H9 (cell line): ENCODE data around the gene KCNJ1. TPM values are rescaled to one million over a fixed set of nuclear protein-coding genes. Genes with fewer than 3 reads are reported as not detected.

Source experiments
- DNase-seq: peaks from one replicate; pipeline ENCODE4 v3.0.0-alpha.2; 2017
- H2AFZ ChIP-seq: one replicate; pipeline ENCODE4 v1.6.1; 2013; ENCODE audit warnings: mild to moderate bottlenecking, low read length, control low read depth, moderate library complexity
- H2AK5ac ChIP-seq: 2 replicates; pipeline ENCODE4 v1.6.1; 2013; ENCODE audit warnings: low read length, control low read depth, mixed read lengths; ENCODE audit not compliant: insufficient read length
- H2BK120ac ChIP-seq: one replicate; pipeline ENCODE4 v1.6.1; 2013; ENCODE audit warnings: low read depth, mild to moderate bottlenecking, low read length, control low read depth, inconsistent platforms; ENCODE audit not compliant: poor library complexity, severe bottlenecking
- H2BK12ac ChIP-seq: 2 replicates; pipeline ENCODE4 v1.6.1; 2013; ENCODE audit warnings: low read length, control low read depth, mixed read lengths, low read depth; ENCODE audit not compliant: insufficient read length
- H2BK15ac ChIP-seq: 2 replicates; pipeline ENCODE4 v1.6.1; 2013; ENCODE audit warnings: low read depth, low read length, control low read depth
- H2BK20ac ChIP-seq: one replicate; pipeline ENCODE4 v1.6.1; 2013; ENCODE audit warnings: low read depth, mild to moderate bottlenecking, low read length, control low read depth, inconsistent platforms; ENCODE audit not compliant: poor library complexity, severe bottlenecking
- H2BK5ac ChIP-seq: 2 replicates; pipeline ENCODE4 v1.6.1; 2013; ENCODE audit warnings: low read length, control low read depth, mixed read lengths; ENCODE audit not compliant: insufficient read length
- H3K14ac ChIP-seq: 2 replicates; pipeline ENCODE4 v1.6.1; 2013; ENCODE audit warnings: low read length, control low read depth; ENCODE audit not compliant: insufficient read depth
- H3K18ac ChIP-seq: 2 replicates; pipeline ENCODE4 v1.6.1; 2013; ENCODE audit warnings: low read depth, mild to moderate bottlenecking, mixed read lengths, low read length, control low read depth; ENCODE audit not compliant: insufficient read length
- H3K23ac ChIP-seq: 2 replicates; pipeline ENCODE4 v1.6.1; 2013; ENCODE audit warnings: low read length, control low read depth, mixed read lengths, low read depth; ENCODE audit not compliant: insufficient read length
- H3K23me2 ChIP-seq: 2 replicates; pipeline ENCODE4 v1.6.1; 2013; ENCODE audit warnings: low read depth, mild to moderate bottlenecking, mixed read lengths, low read length, control low read depth; ENCODE audit not compliant: insufficient read length, poor library complexity, severe bottlenecking
- H3K27ac ChIP-seq: 2 replicates; pipeline ENCODE4 v1.5.1; 2013; ENCODE audit warnings: low read length, control low read depth, mixed read lengths, low read depth; ENCODE audit not compliant: insufficient read length
- H3K27me3 ChIP-seq: 2 replicates; pipeline ENCODE4 v1.6.1; 2013; ENCODE audit warnings: low read length, control low read depth, inconsistent platforms; ENCODE audit not compliant: insufficient read depth
- H3K4ac ChIP-seq: 2 replicates; pipeline ENCODE4 v1.6.1; 2013; ENCODE audit warnings: low read depth, mild to moderate bottlenecking, control low read depth, inconsistent platforms, low read length, moderate library complexity
- H3K4me1 ChIP-seq: 2 replicates; pipeline ENCODE4 v1.6.1; 2013; ENCODE audit warnings: low read length, control low read depth, inconsistent platforms; ENCODE audit not compliant: insufficient read depth
- H3K4me2 ChIP-seq: 2 replicates; pipeline ENCODE4 v1.6.1; 2013; ENCODE audit warnings: low read length, control low read depth, mixed read lengths; ENCODE audit not compliant: insufficient read length, insufficient read depth
- H3K56ac ChIP-seq: 2 replicates; pipeline ENCODE4 v1.6.1; 2013; ENCODE audit warnings: low read depth, mild to moderate bottlenecking, mixed read lengths, low read length, control low read depth; ENCODE audit not compliant: insufficient read length
- H3K79me1 ChIP-seq: 2 replicates; pipeline ENCODE4 v1.6.1; 2013; ENCODE audit warnings: low read depth, mild to moderate bottlenecking, moderate library complexity, low read length, control low read depth, inconsistent platforms; ENCODE audit not compliant: insufficient read depth, poor library complexity, severe bottlenecking
- H3K79me2 ChIP-seq: 2 replicates; pipeline ENCODE4 v1.6.1; 2013; ENCODE audit warnings: low read length, control low read depth, inconsistent platforms; ENCODE audit not compliant: insufficient read depth
- H3K9ac ChIP-seq: 2 replicates; pipeline ENCODE4 v1.6.1; 2013; ENCODE audit warnings: low read length, control low read depth, mixed read lengths; ENCODE audit not compliant: insufficient read length; ENCODE audit errors: extremely low read depth
- H3K9me3 ChIP-seq: one replicate; pipeline ENCODE4 v1.6.1; 2013; ENCODE audit warnings: low read depth, low read length, inconsistent platforms; ENCODE audit not compliant: control insufficient read depth
- H3T11ph ChIP-seq: one replicate; pipeline ENCODE4 v1.6.1; 2013; ENCODE audit warnings: mild to moderate bottlenecking, low read length, control low read depth, inconsistent platforms
- H4K20me1 ChIP-seq: one replicate; pipeline ENCODE4 v1.6.1; 2013; ENCODE audit not compliant: control insufficient read depth, insufficient read length, insufficient read depth
- H4K5ac ChIP-seq: 2 replicates; pipeline ENCODE4 v1.6.1; 2013; ENCODE audit warnings: low read depth, mild to moderate bottlenecking, mixed read lengths, low read length, control low read depth; ENCODE audit not compliant: insufficient read length
- H4K8ac ChIP-seq: replicated peaks from 2 replicates; pipeline ENCODE4 v1.6.1; 2013; ENCODE audit warnings: low read length, control low read depth, mixed read lengths, low read depth; ENCODE audit not compliant: insufficient read length
- H4K91ac ChIP-seq: 2 replicates; pipeline ENCODE4 v1.6.1; 2013; ENCODE audit warnings: low read depth, mild to moderate bottlenecking, moderate library complexity, mixed read lengths, low read length, control low read depth; ENCODE audit not compliant: insufficient read length
- H3K27ac Mint-ChIP-seq, 3 experiments: 2 replicates in 2 of 3; 3 replicates in 1 of 3; pipeline ENCODE4 v1.8.0; 2020 to 2021; ENCODE audit warnings: mixed read lengths in 3 of 3, mild to moderate bottlenecking in 1 of 3, moderate library complexity in 1 of 3
- H3K27me3 Mint-ChIP-seq: 2 replicates; pipeline ENCODE4 v1.8.0; 2021; ENCODE audit warnings: low read depth, mild to moderate bottlenecking, moderate library complexity, mixed read lengths
- H3K36me3 Mint-ChIP-seq, 3 experiments: 2 replicates in 2 of 3; 3 replicates in 1 of 3; pipeline ENCODE4 v1.8.0; 2020 to 2021; ENCODE audit warnings: low read depth in 3 of 3, mixed read lengths in 3 of 3; ENCODE audit not compliant: insufficient read depth in 1 of 3
- H3K4me1 Mint-ChIP-seq, 2 experiments: 2 replicates each; pipeline ENCODE4 v1.8.0; 2020; ENCODE audit warnings: mixed read lengths in 2 of 2
- H3K4me3 Mint-ChIP-seq, 2 experiments: 2 replicates in 1 of 2; 3 replicates in 1 of 2; pipeline ENCODE4 v1.8.0; 2020 to 2021; ENCODE audit warnings: mild to moderate bottlenecking in 2 of 2, mixed read lengths in 2 of 2, moderate library complexity in 1 of 2
- H3K9me3 Mint-ChIP-seq, 2 experiments: 2 replicates in 1 of 2; 3 replicates in 1 of 2; pipeline ENCODE4 v1.8.0; 2020; ENCODE audit warnings: mild to moderate bottlenecking in 2 of 2, mixed read lengths in 2 of 2, moderate library complexity in 1 of 2
- CTCF ChIP-seq: fragments of 200-600 bp; sonication (generic); conservative IDR thresholded peaks from 3 replicates; pipeline ENCODE4 v1.8.0; 2021; ENCODE audit warnings: antibody characterized with exemption, mild to moderate bottlenecking
- WGBS: extraction: QIAGEN DNeasy Blood & Tissue Kit; methylation state at CpG from one replicate; pipeline ENCODE4 v1.1.7; 2013; ENCODE audit warnings: missing lambda C conversion rate, low lambda C conversion rate, mixed read lengths; ENCODE audit not compliant: insufficient read length; ENCODE audit errors: extremely low coverage; 5-methylcytosine and 5-hydroxymethylcytosine counted together
- total RNA-seq: library from RNA; stranded (reverse); gene quantifications from 2 replicates; pipeline ENCODE4 v1.2.1, GENCODE V29; 2021

Gene KCNJ1
- total RNA-seq, 1 experiment from 2014 or later, result not detected

- Histone ChIP-seq H3T11ph (no peak overlapping the region), H3K4ac (no peak overlapping the region), H2BK20ac (no peak overlapping the region), H2BK5ac (no peak overlapping the region), H3K18ac (no peak overlapping the region), H3K9ac (no peak overlapping the region), H4K8ac (no peak overlapping the region), H2AFZ (no peak overlapping the region), H3K4me2 (no peak overlapping the region), H3K79me2 (no peaks in the 10 kb centered on the region), H3K9me3 (no peaks in the 10 kb centered on the region), H2BK12ac (no peak overlapping the region), H4K5ac (no peak overlapping the region), H3K27me3 (no peaks in the 10 kb centered on the region), H4K91ac (no peak overlapping the region), H3K14ac (no peak overlapping the region), H3K56ac (no peak overlapping the region), H3K23me2 (no peaks in the 10 kb centered on the region), H3K27ac (no peak overlapping the region), H3K4me1 (0 out of 2 replicates have a peak, but pooled peaks cover 4% of the 10 kb centered on the region), H2BK120ac (no peak overlapping the region), H2BK15ac (no peak overlapping the region), H3K79me1 (no peaks in the 10 kb centered on the region), H3K23ac (no peak overlapping the region), H4K20me1 (no peaks in the 10 kb centered on the region), H2AK5ac (no peak overlapping the region)
- peaks cover 4% of the 10 kb centered on the region; the same call in 1 of the 2 replicates for H3K27me3 Mint-ChIP-seq
- H3K4me1 Mint-ChIP-seq, result peaks cover 25 to 27% of the 10 kb centered on the region in 2 experiments
- no CpG with 5 or more reads among the region's 11 CpGs for WGBS
- no peaks in the 10 kb centered on the region; a peak in 1 of 7 replicates for H3K36me3 Mint-ChIP-seq
- DNase-seq, result no peak
- H3K4me3 Mint-ChIP-seq, result no peak overlapping the region
- no peaks in the 10 kb centered on the region; a peak in 1 of 5 replicates for H3K9me3 Mint-ChIP-seq
- H3K27ac Mint-ChIP-seq, result no peak overlapping the region
- TF ChIP-seq CTCF, result no peak
These were observed 36.6 kb downstream of the KCNJ1 start for GRCh38 chr11:128830290-128831173.
